Glutamatergic neuron (in vitro differentiated cells): ENCODE data around the gene COL4A6. TPM values are rescaled to one million over a fixed set of nuclear protein-coding genes. Genes with fewer than 3 reads are reported as not detected.

ENCODE experiments used
- DNase-seq: peaks from one replicate; pipeline ENCODE4 v3.0.0; 2022
- H3K27ac Mint-ChIP-seq: one replicate; pipeline ENCODE4 v1.8.0; 2020; ENCODE audit warnings: mild to moderate bottlenecking, mixed read lengths, inconsistent platforms; ENCODE audit not compliant: unreplicated experiment
- H3K27me3 Mint-ChIP-seq: one replicate; pipeline ENCODE4 v1.8.0; 2020; ENCODE audit warnings: mild to moderate bottlenecking, moderate library complexity, mixed read lengths, inconsistent platforms; ENCODE audit not compliant: unreplicated experiment
- H3K36me3 Mint-ChIP-seq: one replicate; pipeline ENCODE4 v1.8.0; 2020; ENCODE audit warnings: mild to moderate bottlenecking, mixed read lengths, inconsistent platforms; ENCODE audit not compliant: unreplicated experiment
- H3K4me1 Mint-ChIP-seq: one replicate; pipeline ENCODE4 v1.8.0; 2020; ENCODE audit warnings: mild to moderate bottlenecking, low read depth, mixed read lengths, inconsistent platforms; ENCODE audit not compliant: unreplicated experiment
- H3K4me3 Mint-ChIP-seq: one replicate; pipeline ENCODE4 v1.8.0; 2020; ENCODE audit warnings: mild to moderate bottlenecking, mixed read lengths, inconsistent platforms; ENCODE audit not compliant: unreplicated experiment
- H3K9me3 Mint-ChIP-seq: one replicate; pipeline ENCODE4 v1.8.0; 2020; ENCODE audit warnings: mild to moderate bottlenecking, moderate library complexity, mixed read lengths, inconsistent platforms; ENCODE audit not compliant: unreplicated experiment
- total RNA-seq: library from RNA; stranded (reverse); fragmentation: NEBNext Ultra II Directional; extraction: Animal tissue kit (Norgen Biotek cat#: 25700); gene quantifications from one replicate; pipeline ENCODE4 v1.2.1, GENCODE V29; 2021; ENCODE audit not compliant: unreplicated experiment
- TF ChIP-seq, protein P1 (sequence below): fragments of 200-600 bp; sonication (generic); IDR thresholded peaks from one replicate; pipeline ENCODE4 v1.5.0; 2021; ENCODE audit not compliant: partially characterized antibody, unreplicated experiment

COL4A6 gene
- total RNA-seq, 1 donor from 2014 or later, result 0.05 TPM

DNA sequence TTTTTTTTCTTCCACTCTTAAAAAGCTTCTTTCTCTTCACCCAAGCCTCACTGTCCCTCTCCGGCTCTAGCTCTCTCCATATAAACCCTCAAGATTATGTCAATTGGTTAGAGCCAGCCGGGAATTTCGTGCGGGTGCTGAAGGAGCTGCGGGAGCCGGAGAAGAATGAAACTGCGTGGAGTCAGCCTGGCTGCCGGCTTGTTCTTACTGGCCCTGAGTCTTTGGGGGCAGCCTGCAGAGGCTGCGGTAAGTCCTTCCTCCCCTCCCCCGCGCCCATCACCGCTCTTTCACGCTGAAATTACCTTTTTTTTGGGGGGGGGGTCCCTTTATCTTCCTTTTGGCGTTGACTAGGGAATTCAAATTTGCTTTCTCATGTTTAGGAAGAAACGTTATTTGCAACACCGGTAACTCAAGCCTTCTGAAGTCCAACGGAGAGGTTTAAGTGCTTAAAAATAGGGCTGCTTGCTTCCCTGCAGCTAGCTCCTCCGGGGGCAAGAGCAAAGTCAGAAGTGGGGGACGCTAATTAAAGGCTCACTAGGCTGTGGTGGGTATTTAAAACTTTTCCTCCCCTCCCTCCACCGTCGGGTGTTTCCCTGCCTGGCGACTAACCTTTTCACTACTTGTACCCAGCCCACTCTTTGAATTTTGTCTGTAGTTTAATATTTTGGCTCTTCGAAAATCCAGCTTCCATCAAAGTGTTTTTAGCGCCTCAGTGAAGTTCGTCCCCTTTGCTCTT is 1.9 kb upstream of the COL4A6 start:
- Mint-ChIP-seq H3K4me3 (peak overlapping the region; percentile 88), H3K27me3 (no peaks in the 10 kb centered on the region), H3K4me1 (peaks cover 5% of the 10 kb centered on the region), H3K27ac (no peak overlapping the region), H3K9me3 (no peaks in the 10 kb centered on the region), H3K36me3 (no peaks in the 10 kb centered on the region)
- peak; percentile 26 for DNase-seq
- TF ChIP-seq, protein P1, sequence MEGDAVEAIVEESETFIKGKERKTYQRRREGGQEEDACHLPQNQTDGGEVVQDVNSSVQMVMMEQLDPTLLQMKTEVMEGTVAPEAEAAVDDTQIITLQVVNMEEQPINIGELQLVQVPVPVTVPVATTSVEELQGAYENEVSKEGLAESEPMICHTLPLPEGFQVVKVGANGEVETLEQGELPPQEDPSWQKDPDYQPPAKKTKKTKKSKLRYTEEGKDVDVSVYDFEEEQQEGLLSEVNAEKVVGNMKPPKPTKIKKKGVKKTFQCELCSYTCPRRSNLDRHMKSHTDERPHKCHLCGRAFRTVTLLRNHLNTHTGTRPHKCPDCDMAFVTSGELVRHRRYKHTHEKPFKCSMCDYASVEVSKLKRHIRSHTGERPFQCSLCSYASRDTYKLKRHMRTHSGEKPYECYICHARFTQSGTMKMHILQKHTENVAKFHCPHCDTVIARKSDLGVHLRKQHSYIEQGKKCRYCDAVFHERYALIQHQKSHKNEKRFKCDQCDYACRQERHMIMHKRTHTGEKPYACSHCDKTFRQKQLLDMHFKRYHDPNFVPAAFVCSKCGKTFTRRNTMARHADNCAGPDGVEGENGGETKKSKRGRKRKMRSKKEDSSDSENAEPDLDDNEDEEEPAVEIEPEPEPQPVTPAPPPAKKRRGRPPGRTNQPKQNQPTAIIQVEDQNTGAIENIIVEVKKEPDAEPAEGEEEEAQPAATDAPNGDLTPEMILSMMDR, result no peak

DNA sequence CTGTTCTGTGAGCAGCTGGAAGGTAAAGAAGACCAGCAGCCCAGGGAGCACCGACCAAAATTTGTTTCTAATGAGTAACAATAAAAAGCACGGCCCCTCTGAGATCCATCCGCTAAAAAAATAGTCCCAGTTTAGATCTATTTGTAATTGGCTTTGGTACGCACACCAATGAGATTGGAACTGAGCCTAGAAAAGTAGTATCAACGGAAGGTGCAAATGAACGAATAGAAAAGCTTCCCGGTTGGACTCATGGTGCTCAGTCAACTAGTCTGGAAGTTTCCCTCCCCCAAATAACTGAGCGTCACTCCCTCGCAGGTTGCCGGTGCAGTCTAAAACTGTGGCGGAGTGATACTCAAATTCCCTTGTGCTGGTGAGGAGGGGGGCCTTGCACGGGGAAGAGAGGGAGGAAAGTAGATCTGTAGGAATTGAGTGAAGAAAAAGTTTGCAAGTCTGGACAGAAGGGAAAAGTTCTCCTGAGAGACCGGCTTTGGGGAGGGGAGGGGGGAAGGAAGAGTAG is 1.3 kb upstream of the COL4A6 start, which contains the start of gene COL4A5:
Gene COL4A5, plus strand, starts transcription at position 413 of the 517 bp plus-strand sequence. CDS start 288 bp downstream, outside the sequence.
- TF ChIP-seq, protein P1, result no peak
- Mint-ChIP-seq H3K36me3 (no peaks in the 10 kb centered on the region), H3K4me3 (peak within 1 kb of the TSS; percentile 88), H3K27ac (no peak within 1 kb of the TSS), H3K4me1 (peaks cover 5% of the 10 kb centered on the region), H3K27me3 (no peaks in the 10 kb centered on the region), H3K9me3 (no peaks in the 10 kb centered on the region)
- DNase-seq, result peak; percentile 16

DNA sequence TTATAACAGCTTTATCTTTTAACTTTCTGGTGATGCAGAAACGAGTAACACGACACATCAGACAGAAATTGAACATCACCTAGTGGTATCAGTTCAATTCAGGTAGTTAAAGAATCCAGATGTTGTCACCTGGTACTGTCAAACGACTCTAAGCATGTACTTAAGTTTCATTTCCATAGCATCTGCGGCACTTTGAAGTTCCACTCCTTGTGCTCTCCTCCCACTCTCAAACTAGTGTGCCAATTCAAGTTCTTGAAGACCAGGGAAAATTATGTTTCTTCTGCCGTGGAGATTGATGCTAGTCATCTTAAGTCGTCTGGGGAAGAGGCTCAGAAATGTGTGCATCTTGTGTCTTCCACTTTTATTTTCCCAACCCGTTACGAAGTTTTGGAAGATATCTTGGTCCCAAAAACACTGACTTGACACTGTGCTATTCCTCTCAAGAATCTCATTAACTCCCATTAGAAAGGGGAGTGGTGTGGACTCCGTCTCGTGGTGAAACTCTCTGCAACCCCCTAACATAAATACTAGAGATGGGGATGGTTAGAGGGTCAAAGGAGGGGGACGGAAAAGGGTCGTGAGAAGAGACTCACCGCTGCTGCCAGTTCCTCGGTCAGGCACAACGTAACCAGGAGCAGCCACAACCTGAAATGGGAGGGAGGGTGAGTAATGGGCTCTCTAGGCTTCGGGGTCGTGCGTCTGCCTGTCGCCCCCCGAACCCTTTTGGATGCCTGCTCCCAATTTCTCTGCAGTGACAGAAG is 693 bp downstream of the COL4A6 start:
- no peaks in the 10 kb centered on the region for H3K36me3 Mint-ChIP-seq

DNA sequence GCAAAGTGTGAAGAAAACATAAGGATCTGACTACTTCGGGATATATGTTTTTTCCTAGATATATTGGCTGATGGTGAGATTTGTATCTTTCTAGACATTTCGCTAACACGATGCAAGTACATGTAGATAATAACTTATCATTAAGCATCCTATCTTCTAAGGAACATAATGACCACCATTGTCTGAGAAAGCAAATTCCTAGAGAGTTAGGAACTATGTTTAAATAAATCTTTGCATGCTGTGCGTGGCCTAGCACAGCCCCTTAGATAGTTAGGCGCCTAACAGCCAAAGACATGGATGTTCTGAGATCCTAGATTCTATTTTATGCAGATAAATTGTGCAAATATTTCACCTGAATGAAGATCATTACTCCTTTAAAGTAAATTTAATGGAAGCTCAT is 3.0 kb downstream of the COL4A6 start:
- Mint-ChIP-seq H3K4me3 (no peak overlapping the region), H3K9me3 (no peaks in the 10 kb centered on the region), H3K27me3 (no peaks in the 10 kb centered on the region), H3K36me3 (no peaks in the 10 kb centered on the region), H3K27ac (no peak overlapping the region), H3K4me1 (peaks cover 5% of the 10 kb centered on the region)
- TF ChIP-seq, protein P1, result no peak
- no peak for DNase-seq

More for the DNA sequence above, 693 bp downstream of the COL4A6 start:
- Mint-ChIP-seq H3K27ac (no peak overlapping the region), H3K4me3 (peak overlapping the region; percentile 78), H3K4me1 (peaks cover 5% of the 10 kb centered on the region), H3K27me3 (no peaks in the 10 kb centered on the region), H3K9me3 (no peaks in the 10 kb centered on the region)
- TF ChIP-seq, protein P1, result no peak
- no peak for DNase-seq
